HG02938 (cell line): ENCODE measurements around the gene PRR18.
A peak's percentile ranks its signal among the peaks of the same experiment; 100 is the strongest.

Source experiments
- ATAC-seq: cut with Tn5 transposase; IDR thresholded peaks from one replicate; pipeline ENCODE4 v1.9.1; 2021; ENCODE audit warnings: mild to moderate bottlenecking, moderate library complexity; ENCODE audit not compliant: unreplicated experiment

Gene PRR18

GRCh38 chr6:166334878-166335277, 26.7 kb upstream of the PRR18 start:
- ATAC-seq = no peak

DNA sequence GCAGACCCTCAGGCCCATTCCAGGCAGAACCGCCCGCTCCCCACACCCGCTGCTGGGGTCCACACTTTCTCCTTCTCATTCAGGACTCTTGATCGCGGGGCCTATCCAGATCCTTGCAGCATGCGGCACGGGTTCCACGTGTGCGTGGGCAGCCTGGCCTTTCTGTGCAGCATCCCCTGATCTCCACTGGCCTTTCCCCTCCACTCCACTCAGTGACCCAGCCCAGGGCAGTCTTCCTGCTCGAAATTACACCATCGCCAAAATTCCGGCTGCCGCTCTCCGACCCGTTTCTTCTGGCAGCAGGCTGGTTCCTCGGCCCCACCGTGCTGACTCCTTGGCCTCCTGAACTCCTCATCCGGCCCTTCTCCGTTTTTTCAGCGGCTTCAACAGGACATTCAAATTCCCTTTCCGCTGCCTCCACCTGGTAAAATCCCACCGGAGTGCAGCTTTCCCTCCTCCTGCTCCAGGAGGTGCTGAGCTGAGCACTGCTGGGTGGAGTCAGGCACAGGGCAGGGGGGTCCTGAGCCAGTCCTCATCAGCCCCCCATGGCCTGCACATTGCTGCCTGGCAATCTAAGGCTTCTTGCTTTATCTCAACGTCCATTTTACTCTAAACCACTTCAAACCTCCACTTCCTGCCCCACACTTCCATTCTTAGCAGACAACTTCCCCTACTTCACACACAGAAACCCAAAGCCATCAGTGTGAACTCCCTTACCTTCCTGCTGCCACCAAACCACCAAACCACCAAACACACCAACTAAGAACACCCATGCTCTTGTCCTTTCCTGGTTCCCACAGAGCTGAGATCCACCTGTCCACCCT, 25.2 kb upstream of the PRR18 start:
- ATAC-seq = peak; percentile 61

GRCh38 chr6:166331503-166332415, 23.6 kb upstream of the PRR18 start:
- ATAC-seq = no peak

DNA sequence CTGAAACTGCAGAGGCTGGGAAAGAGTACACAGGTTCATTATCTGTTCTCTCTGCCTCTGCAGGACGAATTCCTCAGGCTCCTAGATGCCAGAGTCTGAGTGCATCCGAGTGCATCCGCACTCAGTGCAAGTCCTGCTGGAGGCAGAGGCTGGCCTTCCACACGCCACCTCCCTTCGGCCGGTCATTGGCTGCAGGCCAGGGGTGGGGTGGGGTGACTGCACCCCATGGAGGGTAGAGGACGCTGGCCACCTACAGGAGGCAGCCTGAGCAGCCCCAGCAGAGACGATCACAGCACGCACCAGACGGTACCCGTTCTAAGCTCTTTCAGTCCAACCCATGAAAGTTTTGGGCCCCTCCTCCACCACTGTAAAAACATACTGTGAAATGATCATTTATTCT, 22.4 kb upstream of the PRR18 start:
- ATAC-seq = no peak

DNA sequence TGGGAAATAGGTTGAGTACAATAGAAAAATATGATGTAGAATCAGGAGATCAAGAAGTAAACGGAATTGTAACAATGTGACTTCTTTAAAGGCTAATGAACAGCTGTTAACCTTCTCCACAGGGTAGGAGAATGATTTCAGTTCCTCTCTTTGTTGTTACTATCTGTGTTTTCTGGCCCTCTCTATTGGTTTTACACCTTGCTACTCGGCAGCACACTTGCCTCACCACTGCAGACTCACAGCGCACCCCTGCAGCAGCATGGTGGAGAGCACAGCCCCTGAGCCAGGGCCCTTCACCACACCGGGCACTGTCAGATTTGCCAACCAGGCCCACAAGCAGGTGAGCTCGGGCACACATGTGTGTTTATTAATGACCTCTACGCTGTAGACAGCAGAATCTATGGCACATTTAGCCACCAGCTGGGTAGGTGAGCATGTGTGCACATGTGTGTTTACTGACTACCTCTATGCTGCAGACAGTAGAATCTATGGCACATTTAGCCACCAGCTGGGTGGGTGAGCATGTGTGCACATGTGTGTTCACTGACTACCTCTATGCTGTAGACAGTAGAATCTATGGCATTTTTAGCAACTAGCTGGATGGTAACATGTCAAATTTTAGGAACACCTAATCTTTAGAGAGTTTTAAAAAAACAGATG, 17.3 kb upstream of the PRR18 start:
- ATAC-seq = no peak

DNA sequence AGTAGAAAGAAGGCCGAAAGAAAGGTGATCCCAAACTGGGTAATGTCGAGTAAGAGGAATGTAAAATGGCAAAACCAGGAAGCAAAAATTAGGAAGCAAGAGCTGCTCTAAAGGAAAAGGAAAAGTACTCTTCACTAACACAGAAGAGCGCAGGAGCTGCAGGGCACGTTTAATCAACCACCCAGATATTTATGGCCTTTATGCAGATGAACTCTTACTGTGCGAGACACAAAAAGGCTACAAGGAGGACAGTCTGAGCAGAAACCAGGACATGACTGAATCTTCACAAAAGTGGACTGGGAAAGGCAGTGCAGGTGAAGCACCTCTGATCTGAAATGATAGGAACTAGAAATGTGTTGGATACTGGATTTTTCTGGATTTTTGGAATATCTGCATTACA, 15.2 kb upstream of the PRR18 start:
- ATAC-seq = no peak

GRCh38 chr6:166318649-166319600, 10.7 kb upstream of the PRR18 start:
- ATAC-seq = no peak

DNA sequence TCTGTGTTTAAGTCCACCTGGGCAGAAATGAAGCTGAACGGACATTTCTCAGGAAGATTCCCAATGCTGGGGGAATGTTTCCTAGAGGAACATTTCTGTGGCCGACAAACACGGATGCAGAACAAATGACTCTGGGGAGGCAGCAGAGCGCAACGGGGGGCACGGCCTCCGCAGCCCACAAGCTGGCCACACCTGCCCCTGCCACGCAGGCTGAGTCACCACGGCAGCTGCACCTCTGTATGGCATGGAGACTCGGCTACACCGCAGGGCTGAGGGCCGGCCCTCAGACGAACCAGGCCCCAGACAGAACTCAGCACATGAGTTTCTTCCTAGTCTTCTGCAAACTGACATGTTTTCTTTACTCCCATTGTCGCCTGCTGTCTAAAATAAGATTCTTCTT, 10.0 kb upstream of the PRR18 start:
- ATAC-seq = no peak

GRCh38 chr6:166317261-166318212, 9.3 kb upstream of the PRR18 start:
- ATAC-seq = no peak

DNA sequence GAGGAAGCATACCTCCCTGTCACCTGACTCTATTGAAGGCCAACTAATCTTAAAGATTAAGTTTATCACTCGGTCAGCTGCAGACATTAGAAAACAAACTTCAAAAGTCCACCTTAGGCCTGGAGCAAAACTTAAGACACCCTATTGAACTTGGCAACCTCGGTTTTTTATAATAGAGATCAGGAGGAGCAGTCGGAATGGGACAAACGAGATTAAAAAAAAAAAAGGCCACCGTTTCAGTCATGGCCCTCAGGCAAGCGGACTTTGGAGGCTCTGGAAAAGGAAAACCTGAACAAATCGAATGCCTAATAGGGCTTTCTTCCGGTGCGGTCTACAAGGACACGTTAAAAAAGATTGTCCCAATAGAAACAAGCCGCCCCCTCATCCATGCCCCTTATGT, 7.2 kb upstream of the PRR18 start:
- no peak for ATAC-seq

GRCh38 chr6:166314454-166314853, 6.3 kb upstream of the PRR18 start:
- no peak for ATAC-seq

DNA sequence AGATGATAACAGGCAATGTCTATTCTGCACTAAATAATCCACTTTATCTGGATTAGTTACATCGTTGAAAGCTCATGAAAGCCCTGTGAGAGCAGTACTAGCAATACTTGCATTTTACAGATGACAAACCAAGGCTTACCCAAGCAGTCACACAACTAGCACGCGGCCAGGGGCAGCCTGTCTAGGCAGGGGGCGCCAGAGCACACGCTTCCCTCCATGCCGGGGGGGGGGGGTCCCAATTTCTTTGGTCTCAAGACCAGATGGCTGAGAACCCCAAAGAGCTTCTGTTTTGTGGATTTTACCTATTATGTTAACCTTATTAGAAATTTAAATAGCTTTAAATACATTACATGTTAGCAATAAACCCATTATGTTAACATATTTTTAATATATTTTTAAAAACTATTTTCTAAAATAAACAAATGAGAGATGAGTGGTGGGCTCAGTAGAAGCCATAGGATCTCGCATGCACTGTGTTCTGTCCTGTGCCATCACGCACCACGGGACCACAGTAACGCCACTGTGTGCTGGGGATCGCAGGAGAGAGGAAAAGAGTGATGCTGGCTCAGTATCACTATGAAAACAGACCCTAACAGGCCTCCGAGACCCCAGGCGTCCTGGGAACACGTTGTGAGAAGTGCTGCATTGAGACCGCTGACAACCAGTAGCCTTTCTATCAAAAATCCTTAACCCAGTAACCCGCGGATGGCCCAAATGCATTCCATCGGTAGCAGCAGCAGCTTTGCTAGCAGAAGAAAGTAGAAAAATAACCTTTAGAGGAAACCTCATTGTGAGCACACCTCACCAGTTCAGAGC, 5.3 kb upstream of the PRR18 start:
- peak; percentile 90 for ATAC-seq

GRCh38 chr6:166312832-166313231, 4.6 kb upstream of the PRR18 start:
- no peak for ATAC-seq

- ATAC-seq = no peak
These were observed 2.4 kb upstream of the PRR18 start for GRCh38 chr6:166310634-166311033.

DNA sequence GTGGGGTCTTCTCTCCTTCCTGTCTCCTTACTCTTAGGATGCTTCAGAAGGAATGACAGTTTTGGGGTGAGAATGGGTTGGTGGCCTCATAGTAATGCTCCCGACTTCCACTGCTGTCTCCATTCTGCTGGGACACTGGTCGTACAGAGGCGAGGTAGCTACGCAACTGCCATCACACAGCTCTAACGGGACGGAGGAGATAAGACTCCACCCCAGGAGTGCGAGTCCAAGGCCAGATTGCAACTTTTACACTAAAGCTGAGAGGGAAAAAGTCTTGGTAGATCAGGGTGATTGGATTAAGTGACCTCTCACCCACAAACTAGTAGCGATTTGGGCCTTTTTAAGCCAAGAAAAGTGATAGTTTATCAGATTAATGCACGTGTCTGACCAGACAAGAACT, 1.8 kb upstream of the PRR18 start:
- ATAC-seq = no peak

DNA sequence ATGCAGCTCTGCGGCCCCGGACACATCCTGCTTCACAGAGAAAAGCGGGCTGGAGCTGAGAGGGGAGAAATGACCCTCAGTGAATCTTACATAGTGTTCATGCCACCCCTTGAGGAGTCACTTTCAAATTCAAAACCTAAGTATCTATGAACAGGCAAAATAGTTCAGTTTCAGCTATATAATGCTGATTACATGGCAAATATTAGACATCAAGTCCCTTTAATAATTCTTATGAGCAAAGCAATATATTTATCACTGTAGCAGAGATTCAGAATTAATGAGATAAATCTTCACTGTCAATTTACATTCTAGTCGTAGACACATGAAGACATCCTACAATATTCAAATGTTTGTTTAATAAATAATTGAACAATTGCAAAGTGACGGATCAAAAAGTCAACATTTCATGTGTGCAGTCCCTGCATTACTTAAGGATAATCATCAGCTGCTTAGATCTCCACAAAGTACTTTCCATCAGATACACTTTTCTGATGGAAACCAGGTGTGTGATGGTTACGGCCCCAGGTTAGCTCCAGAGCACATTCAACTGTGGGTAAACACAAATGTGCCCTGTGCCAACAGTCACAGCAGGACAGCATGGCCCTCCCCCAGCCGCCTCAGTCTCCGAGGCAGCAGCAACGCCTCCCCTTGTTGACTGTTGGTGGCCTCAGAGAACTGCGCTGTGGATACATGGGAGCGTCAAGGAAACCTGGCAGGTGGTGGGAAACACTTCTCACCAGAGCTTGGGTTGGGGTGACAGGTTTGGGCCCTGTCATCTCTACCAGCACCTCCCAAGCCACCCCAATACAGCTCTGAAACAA, 787 bp upstream of the PRR18 start:
- no peak for ATAC-seq
